Measurements from ENCODE around the gene ITSN1.

GRCh38 chr21:33948096-33948950 is 306.0 kb downstream of the ITSN1 start:
- TF ChIP-seq POLR2AphosphoS5 (IDR thresholded peaks at IDR 0.05; ENCODE audit: low read depth, low read length) (no peak), REST (IDR thresholded peaks at IDR 0.05; ENCODE audit: insufficient read depth in 1 of 2, low read depth in 2 of 2, low read length in 2 of 2) (no peak)

Measured in PFSK-1 (cell line).